GM10847 (cell line): ENCODE data around the gene DPH1.

Experiments
- POLR2A ChIP-seq: IDR thresholded peaks from 2 replicates; pipeline ENCODE4 v1.6.1; 2011; ENCODE audit not compliant: insufficient read length; ENCODE audit errors: extremely low read depth

The DPH1 gene

DNA sequence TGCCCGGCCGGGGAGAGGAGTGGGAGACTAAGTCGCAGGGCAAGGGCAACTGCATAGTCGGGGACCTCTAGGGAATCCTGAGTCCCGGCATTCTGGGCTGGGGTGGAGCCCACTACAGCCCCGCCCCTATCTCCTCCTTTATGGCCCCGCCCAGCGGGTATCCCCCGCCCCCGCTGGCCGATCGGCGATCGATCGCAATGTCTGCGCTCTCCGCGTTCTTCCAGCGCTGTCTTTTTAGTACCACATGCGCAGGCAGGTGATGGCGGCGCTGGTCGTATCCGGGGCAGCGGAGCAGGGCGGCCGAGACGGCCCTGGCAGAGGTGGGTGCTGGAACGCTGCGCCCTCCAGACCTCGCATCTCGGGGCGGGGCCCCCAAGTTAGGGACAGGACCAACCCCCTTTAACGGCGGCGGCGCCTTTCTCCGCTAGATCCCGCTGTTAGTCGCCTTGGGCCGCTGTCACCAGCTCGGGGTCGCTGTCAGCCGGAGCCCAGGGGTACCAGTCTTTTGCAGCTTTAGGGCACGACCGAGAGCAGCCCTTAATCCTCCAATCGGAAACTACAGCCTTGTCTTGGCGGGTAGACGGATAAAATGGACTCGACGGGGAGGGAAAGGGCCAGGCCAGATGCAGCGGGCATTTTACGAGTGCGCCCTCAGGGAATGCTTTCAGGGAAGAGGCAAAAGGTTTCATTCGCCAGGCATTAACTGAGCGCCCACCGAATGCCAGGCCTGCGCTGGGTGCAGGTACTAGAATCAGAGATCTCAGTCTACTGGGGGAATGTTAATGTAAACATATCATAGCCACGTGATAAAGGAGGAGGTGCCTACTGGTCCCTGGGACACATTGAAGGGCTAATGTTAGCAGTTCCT, at the start of gene DPH1:
Gene DPH1, plus strand, starts transcription at position 243 of the 868 bp plus-strand sequence. Its CDS starts 17 bp downstream, at position 260.
- peak; percentile 44 for TF ChIP-seq POLR2A

DNA sequence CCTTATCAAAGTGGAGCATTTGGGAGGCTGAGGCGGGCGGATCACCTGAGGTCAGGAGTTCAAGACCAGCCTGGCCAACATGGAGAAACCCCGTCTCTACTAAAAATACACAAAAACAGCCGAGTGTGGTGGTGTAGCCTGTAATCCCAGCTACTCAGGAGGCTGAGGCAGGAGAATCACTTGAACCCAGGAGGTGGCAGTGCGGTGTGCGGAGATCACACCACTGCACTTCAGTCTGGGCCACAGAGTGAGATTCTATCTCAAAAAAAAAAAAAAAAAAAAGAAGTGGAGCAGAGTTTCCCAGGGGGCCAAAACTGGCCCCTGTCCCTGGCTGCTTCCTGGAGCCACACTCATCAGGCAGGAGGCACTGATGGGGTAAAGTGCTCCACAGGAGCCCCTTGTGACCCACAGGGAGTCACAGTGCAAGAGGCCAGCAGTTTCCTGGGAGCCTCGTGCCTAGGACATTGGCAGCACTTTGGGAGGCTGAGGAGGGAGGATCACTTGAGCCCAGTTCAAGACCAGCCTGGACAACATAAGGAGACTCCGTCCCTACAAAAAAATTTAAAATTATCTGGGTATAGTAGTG, 49.2 kb upstream of the DPH1 start:
- TF ChIP-seq POLR2A: no peak

DNA sequence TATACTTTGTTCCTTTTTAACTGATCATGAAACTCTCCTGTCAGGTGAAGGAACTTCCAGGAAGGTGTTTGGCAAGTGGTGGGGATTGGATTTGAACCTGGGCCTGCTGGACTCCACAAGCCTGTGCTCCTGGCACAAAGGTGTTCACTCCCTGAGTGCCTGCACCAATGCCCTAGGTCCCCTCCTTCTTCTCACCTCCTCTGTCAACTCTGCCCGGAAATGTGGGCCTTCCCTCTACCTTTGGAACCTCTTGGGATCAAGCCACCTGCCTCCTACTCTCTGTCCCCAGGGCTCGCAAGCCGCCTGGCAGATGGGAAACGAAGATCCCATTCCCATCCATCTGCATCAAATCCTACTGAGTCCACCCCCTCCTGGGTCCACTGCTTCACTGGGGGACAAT, 44.9 kb upstream of the DPH1 start:
- no peak for TF ChIP-seq POLR2A

DNA sequence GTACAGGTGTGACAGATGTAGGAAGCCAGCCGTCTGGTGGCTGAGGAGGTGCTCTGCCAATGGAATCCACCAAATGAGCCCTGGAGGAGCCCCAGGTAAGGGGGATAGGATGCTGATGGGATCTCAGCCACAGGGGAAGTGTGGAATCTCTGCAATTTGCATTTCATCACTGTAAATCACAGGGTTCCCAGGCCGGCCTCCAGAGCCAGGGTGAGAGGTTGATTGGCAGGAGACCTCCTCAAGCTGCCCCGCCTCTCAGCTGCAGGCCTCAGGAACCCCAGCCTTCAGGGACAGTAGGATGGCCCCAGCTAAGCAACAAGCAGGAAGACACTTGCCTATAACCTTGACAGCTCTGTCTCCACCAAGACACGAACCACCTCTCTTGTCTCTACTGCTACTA, 44.3 kb upstream of the DPH1 start:
- TF ChIP-seq POLR2A: no peak

DNA sequence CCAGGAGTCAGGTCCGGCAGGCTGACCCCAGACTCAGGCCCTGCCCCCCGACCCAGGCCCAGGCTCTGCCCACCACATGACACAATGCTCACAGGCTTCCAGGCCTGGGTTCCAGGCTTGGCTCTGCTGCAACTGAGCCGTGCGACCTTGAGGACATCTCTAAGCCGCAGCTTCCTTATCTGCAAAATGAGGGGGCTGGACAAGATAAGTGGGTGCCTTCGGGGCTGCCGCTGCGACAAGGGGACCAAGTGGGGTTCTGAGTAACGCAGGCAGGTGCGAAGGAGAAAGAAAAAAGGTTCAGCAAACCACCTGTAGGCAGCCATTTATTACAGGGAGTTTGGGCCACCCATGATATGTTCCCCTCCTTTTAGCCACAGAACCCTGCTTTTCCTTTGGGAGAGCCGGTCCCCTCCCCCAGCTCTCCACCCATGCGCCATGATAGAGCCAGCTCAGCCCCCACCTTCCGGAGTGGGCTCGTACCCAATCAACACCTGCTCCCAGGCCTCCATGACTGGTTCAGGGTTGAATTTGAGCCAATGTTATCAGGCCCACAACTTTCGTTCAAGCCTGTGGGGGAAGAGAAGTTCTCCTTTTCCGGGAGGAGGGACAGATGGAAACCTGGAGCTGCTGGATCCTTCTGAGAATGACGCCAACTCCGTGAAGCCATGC, 43.0 kb upstream of the DPH1 start:
- TF ChIP-seq POLR2A: no peak

DNA sequence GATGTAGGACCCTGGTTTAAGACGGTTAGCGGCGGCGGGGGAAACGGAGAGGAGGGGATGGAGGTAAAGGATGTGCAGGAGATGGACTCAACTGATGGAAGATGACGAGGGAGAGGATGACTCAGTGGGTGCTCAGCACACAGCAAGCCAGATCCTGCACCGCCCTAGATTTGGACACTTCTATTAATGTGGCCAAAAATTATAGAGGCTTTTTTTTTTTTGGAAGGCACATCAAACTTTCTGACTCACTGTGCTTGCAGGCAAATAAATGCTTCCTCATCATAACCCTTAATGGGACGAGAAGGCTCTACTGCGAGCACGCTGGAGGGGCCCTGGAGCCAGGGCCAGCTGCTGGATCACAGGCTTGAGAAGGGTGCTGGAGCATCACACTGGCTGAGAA, 40.8 kb upstream of the DPH1 start:
- TF ChIP-seq POLR2A: no peak

DNA sequence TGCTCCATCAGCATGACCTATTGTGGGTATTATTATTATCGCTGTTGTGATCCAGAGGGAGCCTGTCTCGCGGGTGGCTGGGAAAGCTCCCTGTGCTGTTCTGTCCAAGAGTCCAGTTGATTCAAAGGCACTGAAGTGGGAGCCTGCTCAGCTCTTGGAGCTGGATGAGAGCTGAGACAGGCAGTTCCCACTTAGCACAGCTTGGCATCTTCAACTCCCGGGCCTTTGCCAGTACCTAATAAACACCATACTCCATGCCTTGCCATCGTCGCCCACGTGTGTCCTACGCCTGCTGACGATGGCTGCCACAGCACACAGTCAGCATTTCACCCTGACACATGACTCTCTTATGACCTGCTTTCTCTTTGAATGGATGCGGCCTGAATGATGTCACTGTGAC, 37.4 kb upstream of the DPH1 start:
- TF ChIP-seq POLR2A: no peak

DNA sequence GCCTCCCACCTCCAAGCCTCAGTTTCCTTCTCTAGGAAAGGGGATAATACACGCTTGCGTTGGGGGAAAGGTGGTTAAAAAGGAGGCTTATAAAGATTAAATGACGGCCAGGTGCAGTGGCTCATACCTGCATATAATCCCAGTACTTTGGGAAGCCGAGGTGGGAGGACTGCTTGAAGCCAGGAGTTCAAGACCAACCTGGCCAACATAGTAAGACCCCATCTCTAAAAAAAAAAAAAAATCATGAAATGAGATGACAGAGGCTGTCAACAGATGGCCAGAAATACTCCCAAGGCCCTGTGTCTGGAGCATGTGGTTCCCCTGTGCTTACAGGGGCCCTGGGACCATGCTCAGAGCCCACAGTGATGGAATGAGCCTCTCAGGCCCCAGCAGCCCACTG, 35.2 kb upstream of the DPH1 start:
- no peak for TF ChIP-seq POLR2A

DNA sequence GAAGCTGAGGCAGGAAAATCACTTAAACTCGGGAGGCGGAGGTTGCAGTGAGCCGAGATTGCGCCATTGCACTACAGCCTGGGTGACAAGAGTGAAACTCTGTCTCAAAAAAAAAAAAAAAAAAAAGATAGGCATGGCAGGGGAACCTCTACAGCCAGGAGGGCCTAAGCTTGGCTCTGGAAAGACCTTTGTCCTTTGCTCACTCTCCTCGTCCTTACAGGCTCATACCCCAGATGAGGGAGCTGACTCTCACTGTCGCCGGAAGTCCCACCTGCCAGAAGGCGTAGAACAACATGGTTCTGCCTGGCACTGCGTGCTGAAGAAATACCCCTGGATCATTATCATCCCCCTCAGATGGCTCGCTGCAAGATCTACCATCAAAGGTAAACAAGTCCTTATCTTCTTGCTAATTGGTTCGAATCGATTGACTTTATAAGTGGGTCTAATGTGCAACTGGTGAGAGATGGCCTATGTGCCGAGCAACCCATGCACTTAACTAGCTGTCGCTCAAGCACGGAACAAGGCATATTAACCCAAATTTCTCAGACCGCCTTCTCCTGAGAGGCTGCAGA, 34.5 kb upstream of the DPH1 start:
- TF ChIP-seq POLR2A: no peak

DNA sequence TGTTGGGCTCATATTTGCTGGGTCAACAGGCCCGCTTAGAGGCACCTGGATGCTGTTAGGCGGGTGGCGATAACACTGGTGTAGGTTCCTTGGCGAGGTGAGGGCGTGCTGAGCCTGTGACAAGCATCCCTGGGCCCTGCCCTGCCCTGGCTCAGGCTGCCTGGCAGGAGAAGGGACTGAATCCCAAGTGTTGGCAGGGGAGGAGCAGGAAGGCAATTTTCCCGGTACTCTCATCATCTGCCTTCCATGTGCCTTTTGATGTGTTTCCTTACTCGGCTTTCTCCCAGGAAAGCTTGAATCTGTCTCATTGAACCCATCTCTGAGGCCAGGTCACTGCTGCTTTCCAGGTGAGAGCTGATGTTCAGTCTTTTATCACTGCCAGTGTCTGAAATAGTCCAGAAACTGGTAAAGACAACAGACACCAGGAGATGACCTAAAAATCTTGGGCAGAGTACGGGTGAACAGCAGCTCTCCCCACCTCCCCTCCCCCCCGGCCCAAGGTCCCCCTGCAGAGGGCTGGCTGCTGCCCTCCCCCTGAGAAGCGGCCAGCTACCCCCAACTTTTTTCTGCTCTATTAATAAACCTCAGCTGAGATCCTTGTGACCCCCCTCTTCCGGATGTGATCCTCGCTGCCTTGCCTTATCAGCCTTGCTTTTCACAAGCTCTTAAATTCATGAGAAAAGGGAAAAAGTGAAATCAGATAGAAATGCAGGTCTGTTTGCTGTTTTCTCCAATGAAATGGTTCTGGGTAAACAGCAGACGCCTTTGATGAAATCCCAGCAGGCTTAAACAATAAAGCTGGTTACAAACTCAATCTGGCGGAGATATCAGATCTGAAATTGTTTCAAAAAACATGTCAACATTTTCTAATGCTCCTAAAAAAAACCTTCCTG, 33.8 kb upstream of the DPH1 start:
- TF ChIP-seq POLR2A: no peak

DNA sequence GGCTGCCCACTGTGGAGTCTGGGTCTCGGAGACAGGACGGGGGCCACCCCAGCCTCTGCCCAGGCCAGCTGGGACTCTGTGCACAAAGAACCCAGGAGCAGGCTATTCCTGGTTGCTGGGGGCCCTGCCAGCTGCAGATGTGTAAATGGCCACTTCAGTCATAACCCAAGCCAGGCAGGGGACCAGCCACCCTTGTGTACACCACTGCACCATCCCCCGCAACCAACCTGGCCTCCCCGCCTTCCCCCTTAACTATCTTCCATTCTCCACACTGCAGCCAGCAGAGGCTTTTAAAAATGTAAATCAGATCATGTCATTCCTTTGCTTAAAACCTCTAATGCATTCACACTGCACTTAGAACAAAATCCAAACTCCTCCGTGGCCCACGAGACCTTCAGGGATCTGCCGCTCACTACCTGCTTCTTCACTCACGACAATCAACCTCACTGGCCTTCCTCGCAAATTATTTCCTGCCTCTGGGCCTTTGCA, 33.1 kb upstream of the DPH1 start:
- TF ChIP-seq POLR2A: no peak

DNA sequence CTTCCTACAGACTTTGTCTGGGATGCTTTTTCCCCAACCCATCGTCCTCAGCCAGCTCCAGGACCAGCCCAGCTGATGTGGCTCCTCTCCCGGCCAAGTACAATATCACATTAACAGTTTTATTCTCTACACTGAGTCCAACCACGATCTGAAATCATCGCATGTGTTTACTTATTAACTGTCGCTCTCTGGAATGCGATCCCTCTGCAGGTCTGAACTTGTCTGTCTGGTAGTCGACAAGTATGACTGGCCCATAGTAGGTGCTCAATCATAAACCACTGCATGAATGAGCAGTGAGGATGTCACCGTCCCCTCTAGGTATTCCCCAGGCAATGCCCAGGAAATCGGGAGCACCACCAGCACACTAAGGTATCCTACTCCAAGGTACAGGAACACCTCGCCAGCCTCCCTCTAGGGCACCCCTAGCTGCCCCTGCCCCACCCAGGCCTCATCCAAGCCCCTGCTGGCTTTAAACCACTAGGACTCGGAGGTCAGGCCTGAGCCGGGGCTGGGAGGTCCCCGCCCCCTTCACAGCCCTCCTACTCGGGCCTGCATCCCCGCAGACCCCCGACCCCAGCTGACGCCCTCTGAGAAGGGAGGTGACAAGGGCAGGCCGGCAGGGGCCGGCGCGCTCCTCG, 32.5 kb upstream of the DPH1 start:
- TF ChIP-seq POLR2A: no peak

DNA sequence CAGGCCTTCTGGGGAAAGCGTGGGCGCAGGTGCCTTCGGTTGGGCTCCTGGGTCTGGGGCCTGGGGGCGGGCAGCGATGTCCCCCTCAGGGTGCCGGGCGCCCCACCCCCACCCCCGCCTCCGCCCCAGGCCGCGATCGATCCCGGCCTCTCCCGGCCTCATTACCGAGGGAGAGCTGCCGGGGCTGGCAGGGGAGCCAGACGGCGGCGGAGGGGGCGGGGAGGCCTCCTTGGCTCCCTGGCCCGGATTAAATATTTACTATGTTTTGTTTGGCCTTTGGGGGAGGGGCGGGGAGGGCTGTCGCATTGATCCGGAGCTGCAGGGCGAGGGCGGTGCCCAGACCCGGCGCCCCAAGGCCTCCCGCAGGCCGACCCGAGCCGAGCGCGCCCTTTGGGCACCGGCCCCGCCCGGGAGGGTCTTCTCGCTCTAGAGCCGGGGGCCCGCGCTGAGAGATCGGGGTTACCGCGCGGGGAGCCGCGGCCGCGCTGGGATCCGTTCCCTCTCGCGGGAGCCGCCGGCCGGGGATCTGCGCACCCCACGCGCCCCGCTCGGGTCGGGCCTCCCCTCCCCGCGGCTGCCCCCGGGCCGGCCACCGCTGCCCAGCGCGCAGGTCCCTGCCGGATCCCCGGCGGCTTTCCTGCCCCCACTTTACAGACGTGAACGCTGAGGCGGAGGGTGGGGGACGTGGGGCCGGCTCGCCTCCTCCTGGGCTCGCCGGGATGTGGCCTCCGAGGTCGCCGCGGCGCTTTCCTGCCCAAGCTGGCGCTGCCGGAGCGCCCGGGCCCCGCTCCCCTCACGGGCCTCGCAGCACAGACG, 31.8 kb upstream of the DPH1 start:
- TF ChIP-seq POLR2A: no peak

DNA sequence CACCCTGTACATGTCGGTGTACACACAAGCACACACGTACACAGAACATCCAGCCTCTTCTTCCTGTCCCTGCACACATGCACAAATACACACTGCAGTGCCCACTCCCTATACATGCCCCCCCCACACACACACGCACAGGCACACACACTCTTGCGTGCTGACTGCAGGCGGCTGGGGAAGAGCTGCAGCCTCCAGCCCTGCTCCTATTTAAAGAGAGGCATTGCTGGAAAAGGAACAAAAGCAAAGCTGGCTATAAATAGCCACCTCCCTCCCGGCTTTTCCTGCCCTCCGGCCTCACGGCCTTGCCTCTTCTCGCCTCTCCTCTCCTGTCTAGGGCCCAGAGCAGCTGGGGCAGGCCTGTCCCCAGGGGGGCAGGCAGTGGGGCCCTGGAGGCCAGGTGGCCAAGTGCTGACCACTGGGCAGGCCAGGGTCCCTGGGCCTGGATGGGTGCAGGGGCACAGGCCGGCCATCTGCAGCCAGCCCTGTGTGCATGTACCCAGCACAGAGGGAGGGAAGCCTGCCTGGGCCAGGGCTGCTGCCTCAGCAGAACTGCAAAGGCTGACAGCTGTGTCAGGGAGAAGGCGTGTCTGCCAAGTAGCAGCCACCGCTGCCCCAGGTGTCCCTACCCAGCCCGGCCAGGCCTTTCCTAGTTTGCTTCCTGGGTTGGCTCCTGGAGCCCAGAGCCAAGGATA, 30.2 kb upstream of the DPH1 start:
- TF ChIP-seq POLR2A: no peak
